OCI-M2 (cell line): ENCODE results near the gene B4GALNT1.

Experiments used
- DNase-seq: peaks from one replicate; lab custom pipeline; 2025; ENCODE audit not compliant: unreplicated experiment; lab: John Stamatoyannopoulos, UW

The B4GALNT1 gene

GRCh38 chr12:57586832-57587429 is 46.1 kb downstream of the B4GALNT1 start:
- DNase-seq, result no peak

GRCh38 chr12:57586128-57586527 is 46.9 kb downstream of the B4GALNT1 start:
- no peak for DNase-seq

DNA sequence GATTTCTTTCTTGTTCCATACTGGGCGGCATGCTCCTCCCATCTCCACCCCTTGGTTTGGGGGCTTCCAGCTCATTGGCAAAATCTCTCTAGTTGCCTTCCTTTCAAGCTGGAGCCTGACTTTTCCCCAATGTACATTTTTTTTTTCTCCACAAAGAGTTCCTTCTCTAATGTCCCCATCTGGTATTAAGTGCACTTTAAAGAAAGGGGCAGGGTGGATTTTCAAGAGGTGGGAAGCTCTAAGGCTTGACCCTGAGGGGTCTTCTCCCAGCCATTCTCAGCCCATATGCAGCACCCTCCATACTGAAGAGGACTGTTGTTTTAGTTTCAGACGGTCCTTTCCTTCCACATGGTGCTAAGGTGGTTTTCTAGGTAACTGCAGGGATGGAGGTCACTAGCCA is 47.8 kb downstream of the B4GALNT1 start:
- DNase-seq, result no peak

GRCh38 chr12:57584690-57585089 is 48.3 kb downstream of the B4GALNT1 start:
- no peak for DNase-seq

DNA sequence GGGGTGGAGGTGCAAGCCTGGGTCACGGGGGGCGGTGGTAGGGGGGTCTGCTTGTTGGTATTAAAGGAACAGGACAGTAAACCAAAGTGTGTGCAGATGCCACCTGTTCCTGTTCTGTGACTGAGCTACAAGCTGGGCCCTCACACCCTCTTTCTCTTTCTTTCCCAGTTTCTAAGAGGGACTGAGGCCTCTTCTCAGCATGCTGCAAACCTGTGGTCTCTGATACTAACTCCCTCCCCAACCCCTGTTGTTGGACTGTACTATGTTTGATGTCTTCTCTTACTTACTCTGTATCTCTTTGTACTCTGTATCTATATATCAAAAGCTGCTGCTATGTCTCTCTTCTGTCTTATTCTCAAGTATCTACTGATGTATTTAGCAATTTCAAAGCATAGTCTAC is 49.0 kb downstream of the B4GALNT1 start:
- DNase-seq, result no peak

- peak; percentile 27 for DNase-seq
Measured at GRCh38 chr12:57583008-57583831, 49.8 kb downstream of the B4GALNT1 start.

DNA sequence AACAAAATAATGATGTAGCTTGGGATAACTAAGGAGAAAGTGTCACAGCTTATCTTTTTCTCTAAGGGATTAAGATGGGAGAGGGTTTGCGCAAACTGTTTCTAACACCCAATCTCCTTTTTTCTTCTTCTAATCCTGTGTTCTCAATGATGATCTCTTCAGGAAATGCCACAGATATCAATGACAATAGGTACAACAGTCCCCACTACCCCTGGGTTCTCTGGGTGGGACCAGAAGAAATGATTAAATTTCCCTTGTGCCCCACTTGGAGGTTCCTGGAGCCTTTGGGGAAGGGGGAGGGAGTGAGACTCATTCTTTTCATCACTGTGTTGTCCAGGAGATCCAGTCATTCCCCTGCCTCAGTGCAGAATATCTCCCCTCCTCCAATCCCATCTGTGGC is 50.6 kb downstream of the B4GALNT1 start:
- DNase-seq, result no peak

- no peak for DNase-seq
Measured at GRCh38 chr12:57581802-57582201, 51.2 kb downstream of the B4GALNT1 start.

DNA sequence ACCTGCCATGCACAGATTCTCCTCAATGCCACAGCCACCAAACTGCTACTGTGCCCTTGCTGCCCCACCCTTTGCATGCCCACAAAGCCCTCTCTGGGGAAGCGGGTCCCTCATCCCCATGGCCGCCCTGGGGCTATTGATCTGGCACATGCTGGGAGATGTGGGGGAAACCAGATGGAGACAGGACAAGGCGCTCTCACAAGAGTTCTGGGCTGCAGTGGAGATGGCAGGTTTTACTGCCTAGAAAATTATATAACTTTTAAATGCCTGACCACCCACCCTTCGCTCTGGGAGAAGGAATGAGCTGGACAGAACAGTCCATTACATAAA is 52.6 kb downstream of the B4GALNT1 start:
- DNase-seq, result no peak

GRCh38 chr12:57579677-57580465 is 53.1 kb downstream of the B4GALNT1 start:
- DNase-seq, result no peak

DNA sequence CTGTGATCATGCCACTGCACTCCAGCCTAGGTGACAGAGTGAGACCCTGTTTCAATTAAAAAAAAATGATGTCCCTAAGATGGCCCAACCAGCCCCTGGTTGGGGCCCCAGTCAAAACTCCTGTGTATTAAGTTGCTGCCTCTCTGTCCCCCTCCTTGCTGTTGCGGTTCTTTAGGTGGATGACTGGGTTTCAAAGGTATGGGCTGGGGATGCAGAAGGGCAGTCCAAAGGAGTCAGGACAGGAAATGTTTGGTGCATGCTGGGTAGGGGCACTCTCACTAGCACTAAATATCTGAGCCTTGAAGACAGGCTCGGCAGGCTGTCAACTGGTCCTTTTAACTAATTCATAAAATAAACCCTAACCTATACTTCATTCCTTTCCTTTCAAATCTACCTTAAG is 54.0 kb downstream of the B4GALNT1 start:
- DNase-seq, result no peak

- no peak for DNase-seq
Measured at GRCh38 chr12:57577981-57578758, 54.8 kb downstream of the B4GALNT1 start.

GRCh38 chr12:57576613-57577160 is 56.3 kb downstream of the B4GALNT1 start:
- DNase-seq, result no peak
